Ramos (cell line): ENCODE results near the gene SLC25A13.
"Not testable (repeated sequence)": the region's sequence is repeated elsewhere in the genome, so short reads cannot be mapped to it uniquely, and the experiment has no call there.

ENCODE experiments used
- in situ Hi-C: fragments of 300-500 bp; cut with MboI; formaldehyde crosslinking; loops from one replicate; pipeline ENCODE4 v1.14.3; 2022; ENCODE audit warnings: low sequenced_read_pairs; ENCODE audit not compliant: unreplicated experiment

SLC25A13 gene

DNA sequence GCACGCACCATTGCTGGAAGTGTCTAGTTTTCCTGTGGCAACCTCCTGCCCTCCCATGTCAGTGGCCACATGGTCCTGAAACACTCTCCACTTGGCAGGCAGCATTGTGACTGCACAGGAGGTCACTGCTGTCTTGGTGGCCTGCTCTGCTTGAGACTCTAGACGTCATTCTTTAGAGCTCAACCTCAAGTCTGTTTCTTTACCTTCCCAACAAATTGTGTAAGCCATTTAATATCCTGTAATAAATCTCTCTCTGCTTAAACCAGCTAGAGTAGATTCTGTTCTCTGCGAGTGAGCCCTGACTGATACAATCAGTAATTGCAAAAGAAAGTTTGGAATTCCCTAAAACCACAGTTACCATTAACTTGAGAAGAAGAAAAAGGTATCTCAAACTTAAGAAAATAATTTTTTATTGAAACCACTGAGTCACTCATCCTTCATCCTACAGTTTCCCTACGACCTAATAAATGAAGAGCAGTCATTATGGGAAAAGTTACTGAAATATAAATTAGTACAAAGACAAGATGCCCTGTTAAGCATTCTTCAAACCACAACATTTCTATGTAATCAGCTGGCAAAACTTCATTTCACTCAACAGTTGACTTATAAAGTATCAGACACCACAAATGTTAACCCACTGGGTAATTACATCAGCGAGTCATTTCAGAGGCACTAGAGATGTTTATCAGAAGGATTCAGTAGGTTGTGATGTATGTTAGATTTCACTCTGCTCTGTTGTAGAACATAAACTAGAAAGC, 18.0 kb downstream of the SLC25A13 start:
- in situ Hi-C loops, result no loop called here

DNA sequence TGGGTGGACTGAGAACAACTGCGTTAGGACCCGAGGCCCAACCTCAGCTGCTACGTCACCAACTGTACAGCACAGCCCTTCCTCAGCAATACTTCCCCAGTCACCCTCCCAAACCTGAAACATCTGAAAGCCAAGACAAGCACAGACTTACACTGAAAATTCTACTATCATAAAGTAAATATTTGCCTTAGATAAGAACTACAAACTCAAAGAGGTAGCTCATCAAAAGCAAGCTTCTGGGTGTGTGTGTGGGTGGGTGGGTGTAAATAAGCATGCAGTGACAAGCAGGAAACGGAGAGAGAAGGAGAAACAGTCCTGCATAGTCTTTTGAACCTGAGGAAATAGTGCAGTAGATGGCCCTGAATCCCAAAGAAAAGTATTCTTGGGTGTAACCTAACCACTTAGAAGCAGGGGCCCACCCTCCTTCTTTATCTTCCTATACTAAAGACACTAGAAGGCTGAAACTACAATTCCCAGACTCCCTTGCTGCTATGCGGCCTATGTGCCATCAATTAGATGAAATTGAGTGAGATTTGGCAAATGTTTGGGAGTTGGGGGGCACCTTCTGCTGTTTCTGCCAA, 18.7 kb downstream of the SLC25A13 start:
- in situ Hi-C loops, result no loop called here

DNA sequence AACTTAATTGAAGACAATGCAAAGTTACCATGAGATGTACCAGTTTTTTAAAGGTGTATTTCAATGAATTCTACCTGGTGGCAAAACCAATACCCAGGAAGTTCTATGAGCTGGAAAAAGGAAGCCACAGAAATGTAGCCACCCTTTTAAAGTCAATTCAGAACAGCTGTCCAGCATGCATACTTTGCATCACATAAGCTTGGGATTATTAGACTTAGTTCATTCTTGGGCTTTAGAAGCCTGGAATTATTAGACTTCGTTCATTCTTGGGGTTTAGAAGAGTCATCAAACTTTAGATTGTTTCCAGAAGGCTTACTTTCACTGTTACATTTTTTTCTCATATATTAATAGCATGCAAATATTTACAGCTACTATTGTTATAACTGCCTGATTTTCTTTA, 20.9 kb downstream of the SLC25A13 start:
- in situ Hi-C loops, result no loop called here

DNA sequence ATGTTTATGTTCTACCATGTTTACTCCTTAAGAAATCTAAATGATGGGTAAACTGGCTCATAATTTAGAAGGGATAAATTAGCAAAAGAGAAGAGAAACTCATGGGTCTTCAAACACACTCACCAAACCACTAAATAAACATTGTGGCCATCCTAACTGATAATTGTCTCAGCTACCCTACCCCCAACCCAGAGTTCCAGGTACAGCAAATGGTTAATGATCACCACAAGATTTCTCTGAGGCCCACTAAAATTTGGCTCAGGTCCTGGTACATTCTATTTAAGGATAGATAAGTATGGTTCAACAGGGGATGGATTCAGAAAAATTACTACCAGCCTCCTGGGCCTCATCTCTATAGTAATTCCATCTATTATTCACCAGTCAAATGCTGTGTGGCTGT, 21.4 kb downstream of the SLC25A13 start:
- in situ Hi-C loops, result no loop called here

DNA sequence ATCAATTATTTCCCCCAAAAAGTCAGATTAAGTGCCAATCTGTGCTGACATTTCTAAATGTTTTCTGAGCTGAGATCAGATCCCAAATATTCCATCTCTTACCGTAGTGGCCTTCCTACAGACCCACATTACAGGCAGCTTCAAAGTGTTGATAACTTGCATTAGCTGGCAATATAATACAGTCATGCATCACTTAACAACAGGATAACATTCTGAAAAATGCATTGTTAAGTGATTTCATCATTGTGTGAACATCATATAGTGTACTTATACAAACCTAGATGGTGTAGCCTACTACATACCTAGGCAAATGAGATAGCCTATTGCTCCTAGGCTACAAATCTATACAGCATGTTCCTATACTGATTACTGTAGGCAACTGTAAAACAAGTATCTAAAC, 22.4 kb downstream of the SLC25A13 start:
- in situ Hi-C loops, result no loop called here

DNA sequence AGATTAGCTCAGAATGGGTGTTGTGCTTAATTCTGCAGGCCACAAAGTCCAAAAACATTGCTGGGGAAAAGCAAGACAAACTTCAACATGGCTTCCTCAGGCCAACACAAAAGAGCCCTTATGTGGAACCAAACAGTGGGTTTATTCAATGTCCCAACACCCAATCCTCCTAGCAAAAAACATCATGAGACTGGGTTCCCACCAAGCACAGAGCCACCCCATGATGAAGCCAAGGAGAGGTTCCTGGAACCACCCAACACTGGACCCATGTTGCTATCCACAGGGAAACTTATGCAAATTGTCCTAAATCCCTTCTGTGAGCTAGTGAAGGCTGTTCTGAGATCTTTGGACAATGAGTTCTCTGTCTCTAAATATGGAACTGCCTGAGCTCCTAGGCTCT, 24.0 kb downstream of the SLC25A13 start:
- in situ Hi-C loops, result no loop called here

DNA sequence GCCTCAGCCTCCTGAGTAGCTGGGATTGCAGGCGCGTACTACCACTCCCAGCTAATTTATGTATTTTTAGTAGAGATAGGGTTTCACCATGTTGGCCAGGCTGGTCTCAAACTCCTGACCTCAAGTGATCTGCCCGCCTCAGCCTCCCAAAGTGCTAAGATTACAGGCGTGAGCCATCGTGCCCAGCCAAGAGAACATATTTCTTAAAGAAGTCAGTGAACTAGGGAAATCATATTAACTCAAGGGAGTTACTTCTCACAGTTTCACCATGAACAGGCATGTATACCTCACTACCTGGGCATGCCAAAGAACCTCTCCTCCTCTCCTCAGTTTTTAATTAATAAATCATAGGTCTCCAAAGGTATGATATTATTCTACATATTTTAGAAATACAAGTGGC, 24.5 kb downstream of the SLC25A13 start:
- in situ Hi-C loops, result not testable (repeated sequence)

DNA sequence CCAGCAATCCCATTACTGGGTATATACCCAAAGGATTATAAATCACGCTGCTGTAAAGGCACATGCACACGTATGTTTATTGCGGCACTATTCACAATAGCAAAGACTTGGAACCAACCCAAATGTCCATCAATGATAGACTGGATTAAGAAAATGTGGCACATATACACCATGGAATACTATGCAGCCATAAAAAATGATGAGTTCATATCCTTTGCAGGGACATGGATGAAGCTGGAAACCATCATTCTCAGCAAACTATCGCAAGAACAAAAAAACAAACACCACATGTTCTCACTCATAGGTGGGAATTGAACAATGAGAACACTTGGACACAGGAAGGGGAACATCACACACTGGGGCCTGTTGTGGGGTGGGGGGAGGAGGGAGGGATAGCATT, 28.0 kb downstream of the SLC25A13 start:
- in situ Hi-C loops, result not testable (repeated sequence)

DNA sequence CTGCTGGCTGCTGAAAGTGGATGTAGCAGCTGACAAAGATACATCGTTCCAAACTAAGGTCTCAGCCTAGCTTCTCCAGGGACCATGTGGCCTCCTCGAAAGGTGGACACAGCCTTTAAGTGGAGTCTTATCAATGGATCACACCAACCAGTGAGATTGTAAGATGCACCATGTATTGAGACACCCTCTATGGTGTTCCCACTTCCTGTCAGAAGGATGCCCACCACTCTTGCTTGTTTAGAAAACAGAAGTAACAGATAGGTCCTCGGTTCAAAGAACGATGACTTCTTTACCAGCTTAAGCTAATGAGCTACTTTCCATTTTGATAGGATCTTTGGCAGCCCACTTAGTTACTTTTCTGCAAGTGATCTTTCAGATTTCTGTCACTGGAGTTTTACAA, 34.3 kb downstream of the SLC25A13 start:
- in situ Hi-C loops, result no loop called here

DNA sequence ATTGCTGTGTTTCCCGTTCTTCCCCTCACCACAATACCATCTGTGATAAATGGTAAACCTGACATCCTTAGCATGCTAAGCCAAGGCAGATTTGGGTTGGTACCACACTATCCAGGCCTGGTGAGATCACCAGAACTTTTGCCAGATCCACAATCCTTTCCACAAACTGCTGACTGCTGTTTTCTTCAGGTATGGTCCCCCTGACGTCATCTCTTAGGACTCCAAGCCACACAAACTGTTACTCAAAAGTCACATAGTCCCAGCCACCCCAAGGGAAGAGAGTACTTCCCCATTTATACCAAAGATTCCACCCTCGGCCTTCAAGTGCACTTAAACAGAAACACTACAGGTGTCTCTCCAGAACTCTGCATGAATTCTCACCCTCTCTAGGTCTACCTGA, 34.8 kb downstream of the SLC25A13 start:
- in situ Hi-C loops, result no loop called here

DNA sequence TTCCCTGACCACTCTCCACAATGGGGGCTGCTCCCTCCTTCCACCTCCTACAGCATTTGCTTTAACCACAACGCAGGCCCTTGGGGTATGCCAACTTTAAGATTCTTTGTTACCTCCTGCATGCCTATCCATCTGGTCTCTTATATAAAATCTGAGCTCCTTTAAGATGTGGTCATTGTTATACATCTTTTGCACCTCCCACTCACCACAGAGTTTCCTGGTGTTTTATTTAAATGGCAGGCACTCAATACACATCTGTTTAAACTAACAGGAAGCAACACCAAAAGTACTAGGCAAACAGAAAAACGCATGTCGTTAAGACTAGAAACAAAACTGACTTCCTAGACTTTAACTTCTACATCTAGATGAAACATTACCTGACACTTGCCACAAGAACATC, 36.3 kb downstream of the SLC25A13 start:
- in situ Hi-C loops, result no loop called here

DNA sequence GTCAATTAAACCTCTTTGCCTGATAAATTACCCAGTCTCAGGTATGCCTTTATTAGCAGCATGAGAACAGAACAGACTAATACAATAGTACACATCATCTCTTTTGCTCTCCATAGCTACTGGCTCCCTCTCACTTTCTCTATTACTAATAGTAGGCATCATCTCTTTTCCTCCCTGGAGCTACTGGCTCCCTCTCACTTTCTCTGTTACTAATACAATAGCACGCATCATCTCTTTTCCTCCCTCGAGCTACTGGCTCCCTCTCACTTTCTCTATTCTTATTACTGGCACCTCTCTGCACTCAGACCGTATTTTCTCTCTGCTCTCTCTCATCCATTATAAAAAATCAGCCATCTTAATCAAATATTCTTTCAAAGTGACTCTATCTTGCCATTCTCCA, 37.1 kb downstream of the SLC25A13 start:
- in situ Hi-C loops, result no loop called here

DNA sequence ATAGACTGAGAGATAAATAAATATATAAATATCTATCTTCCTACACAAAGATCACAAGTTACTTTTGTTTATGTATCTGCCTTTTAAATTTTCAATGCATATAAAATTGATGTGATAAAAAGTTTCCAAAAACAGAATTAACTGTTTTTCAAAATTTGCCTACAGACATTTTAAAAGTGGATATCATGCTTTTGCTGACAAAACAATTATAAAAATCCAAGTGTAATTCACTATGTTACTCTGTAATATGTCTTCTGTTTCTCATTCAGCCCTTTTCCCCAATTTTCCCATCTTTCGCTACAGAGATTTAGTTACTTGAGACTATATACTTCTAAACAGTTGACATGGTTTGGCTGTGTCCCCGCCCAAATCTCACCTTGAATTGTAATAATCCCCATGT, 37.7 kb downstream of the SLC25A13 start:
- in situ Hi-C loops, result no loop called here

DNA sequence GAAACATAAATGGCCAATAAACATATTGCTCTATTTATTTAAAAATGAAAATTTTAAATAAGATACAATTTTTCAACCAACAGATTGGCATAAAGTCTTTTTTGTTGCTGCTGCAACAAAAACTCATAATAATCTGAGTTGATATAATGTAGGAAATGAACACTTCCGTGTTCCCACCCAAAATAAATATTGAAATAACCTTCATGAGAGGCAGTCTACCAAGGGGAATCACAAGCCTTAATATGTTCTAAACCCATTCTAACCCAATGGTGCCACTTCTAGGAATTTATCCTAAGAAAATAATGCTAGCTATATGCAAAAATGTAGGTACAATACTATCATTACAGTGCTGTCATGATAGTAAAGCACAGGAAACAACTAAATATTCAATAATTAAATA, 39.1 kb downstream of the SLC25A13 start:
- in situ Hi-C loops, result no loop called here

DNA sequence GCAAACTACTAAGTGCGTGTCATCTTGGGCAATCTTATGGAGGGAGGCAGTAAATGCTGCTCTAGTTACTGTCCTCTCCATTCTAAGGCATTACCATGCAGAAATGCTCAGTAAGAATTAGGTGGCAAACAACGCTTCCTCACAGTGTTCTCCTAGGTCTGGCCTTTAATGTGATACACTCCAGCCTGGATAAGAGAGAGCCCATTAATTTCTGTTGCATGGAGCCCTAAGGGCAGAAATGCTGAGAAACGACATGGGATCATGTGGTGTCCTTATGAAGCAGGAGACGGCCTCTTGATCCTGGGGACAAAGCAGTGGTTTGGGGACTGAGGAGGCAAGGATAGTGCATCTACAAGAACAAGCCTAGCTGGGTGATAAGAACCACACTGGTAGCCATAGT, 44.0 kb downstream of the SLC25A13 start:
- in situ Hi-C loops, result no loop called here

DNA sequence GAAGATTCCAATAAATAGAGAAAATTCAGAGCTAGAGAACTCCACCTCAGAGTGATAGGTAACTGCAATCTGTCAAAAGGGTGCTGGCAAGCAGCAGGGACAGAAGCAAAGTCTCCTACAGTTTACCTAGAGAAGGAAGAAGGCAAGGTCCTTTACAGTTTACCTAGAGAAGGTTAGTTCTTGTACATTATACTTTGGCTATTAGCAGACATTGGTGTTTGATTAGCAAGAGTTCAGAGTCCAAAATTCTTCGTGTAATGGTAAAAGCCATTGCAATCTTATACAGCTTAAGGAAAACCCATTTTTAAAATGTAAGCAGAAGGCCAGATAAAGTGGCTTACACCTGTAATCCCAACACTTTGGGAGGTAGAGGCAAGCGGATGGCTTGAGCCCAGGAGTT, 45.9 kb downstream of the SLC25A13 start:
- in situ Hi-C loops, result no loop called here

DNA sequence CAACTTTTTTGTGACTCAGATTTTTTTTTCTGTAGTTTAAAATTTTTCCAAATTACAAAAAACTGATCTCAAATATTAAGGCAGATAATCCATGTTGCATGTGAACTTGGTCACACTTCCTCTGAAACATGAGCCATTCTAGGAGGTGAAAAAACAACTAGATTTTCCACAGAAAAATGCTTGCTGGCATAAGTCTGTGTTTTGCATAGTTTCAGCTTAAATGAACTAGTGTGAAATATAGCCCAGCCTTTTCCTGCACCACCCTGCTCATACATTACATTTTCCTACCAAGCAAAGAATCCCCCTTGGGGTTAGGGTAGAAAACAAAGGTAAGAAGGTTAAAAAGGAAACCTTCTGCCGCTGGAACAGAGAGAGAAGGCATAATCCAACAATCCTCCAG, 48.2 kb downstream of the SLC25A13 start:
- in situ Hi-C loops, result no loop called here

DNA sequence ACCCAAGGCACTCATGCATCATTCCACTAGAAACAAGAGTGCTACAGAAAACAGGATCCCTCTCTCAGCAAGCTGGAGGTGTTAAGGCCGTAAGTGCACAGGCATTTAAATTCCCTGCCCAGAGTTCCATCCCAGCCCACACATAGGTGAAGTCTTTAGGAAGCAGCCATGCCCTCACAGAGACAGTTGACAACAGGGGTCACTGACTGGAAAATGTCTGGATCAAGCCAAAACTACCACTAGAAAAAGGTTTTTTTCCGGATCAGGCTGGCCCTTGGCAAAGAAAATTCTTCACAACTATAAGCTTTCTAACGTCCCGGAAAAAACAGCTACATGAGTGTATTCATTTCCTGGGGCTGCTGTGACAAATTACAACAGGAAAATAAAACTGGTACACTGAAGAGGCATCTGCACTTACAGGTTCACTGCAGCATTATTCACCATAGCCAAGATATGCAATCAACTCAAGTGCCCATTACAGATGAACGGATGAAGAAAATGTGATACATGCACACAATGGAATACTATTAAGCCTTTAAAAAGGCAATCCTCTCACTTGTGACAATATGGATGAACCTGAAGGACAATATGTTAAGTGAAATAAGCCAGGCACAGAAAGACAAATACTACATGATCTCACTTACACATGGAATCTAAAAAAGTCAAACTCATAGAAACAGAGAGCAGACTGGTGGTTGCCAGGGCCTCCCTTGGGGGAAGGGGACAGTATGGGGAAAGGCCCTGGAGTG, 52.5 kb downstream of the SLC25A13 start:
- in situ Hi-C loops, result no loop called here

DNA sequence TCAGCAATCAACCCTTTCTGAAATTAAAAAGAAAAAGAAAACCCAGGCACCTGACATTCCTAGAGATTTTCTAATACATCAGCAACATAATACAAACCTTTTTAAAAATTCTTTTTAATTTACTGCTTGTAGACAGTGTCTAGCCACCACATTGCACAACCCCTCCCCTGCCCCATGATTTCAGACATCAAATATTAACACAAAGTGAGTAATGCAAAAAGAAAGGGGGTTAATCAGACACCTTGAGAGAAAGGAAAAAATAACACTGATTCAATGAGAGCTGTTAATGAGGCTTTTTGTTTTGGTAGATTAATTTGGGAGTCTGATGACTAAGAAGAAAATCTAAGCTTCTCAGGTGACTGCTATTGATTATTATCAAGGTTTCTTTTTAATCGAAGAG, 55.3 kb downstream of the SLC25A13 start:
- in situ Hi-C loops, result no loop called here

DNA sequence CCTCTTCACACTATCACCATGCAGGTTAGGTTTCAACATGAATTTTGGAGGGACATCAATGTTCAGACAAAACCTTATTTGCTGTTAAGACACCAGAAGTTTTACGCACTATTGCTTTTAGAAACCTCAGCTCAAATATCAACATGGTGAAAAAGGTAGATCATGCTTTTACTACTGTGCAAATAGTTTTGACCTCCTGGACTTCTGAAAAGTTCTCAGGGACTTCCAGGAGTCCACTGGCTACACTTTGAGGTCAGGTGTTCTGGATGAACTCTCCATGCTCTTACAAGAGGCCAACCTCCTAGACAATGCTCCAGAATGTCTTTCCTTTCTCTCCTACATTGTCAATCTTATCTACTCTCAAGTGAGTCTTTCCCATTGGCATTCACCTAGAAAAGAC, 55.9 kb downstream of the SLC25A13 start:
- in situ Hi-C loops, result no loop called here

DNA sequence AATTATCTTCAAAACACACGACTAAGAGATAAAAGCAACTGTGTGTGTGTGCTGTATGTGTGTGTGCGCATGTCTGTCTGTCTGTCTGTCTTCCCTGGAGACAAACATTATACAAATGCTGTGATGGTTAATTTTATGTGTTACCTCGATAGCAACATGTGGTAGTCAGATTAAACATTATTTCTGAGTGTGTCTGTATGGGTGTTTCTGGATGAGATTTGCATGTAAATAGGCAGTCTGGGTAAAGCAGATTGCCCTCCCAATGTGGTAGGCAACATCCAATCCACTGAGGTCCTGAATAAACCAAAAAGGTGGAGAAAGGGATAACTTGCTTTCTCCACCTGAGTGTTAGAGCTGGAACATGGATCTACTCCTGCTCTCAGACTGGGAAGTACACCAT, 67.9 kb downstream of the SLC25A13 start:
- in situ Hi-C loops, result no loop called here

DNA sequence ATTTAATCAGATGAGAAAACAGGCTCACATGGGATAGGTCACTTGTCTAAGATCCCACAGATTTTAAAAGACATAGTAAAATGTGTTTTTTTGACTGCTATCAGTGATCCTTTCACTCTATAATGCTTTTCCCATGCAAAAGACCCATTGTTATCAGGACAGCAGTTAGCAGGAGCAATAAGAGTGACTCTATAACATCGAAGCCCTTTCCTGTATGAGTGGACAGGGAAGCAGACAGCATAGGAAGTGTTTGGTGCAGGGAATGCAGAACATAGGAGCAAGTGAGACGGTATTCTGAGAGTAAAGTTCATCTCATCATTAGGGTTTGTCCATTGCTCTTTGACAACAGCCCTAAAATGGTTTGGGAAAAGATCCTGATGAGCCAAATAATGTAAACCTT, 68.5 kb downstream of the SLC25A13 start:
- in situ Hi-C loops, result no loop called here
